CD4-positive, alpha-beta T cell treated with Interleukin-1 beta for 1 hour (primary cell): ENCODE results near the gene LMAN2.
"Not testable (repeated sequence)": the region's sequence is repeated elsewhere in the genome, so short reads cannot be mapped to it uniquely, and the experiment has no call there.

Experiments
- DNase-seq, 2 donors: peaks; one replicate each; pipeline ENCODE4 v3.0.0-alpha.2; 2020 to 2022

The LMAN2 gene

DNA sequence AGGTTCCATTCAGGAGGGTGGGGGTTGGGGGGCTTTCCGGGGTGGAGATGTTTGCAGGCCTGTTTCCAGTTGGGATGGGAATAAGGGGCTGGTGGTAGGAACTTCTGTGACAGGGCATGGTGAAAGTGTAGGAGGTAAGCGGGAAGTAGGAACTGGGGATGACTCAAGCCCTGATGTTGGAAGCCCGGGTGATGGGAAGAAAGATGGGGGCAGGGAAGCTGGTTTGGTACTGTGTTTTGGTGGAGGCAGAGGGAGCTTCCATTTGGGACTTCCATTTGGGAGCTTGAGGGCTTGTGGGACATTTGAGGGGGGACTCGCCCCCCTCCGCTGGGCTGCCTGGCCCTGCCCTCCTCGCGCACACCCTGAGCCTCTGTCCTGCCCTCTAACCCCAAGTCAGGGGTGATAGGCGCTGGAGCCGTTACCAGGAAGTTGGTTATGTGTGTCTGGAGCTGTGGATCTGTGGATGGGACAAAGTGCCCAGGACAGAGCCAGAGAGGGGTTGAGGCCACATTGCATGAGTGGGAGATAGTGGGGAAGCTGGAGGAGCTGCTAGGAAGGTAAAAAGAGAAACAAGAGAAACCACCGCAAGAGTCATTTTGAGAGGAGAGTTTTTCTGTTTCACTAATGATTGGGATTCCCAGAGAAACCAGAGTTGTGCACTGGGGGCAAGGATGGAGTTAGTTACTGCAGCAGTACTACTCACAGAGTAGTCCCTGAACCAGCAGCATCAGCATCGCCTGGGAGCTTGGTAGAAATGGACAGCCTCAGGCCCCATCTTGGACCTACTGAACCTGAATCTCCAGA, 12.9 kb upstream of the LMAN2 start:
- DNase-seq, result no peak

DNA sequence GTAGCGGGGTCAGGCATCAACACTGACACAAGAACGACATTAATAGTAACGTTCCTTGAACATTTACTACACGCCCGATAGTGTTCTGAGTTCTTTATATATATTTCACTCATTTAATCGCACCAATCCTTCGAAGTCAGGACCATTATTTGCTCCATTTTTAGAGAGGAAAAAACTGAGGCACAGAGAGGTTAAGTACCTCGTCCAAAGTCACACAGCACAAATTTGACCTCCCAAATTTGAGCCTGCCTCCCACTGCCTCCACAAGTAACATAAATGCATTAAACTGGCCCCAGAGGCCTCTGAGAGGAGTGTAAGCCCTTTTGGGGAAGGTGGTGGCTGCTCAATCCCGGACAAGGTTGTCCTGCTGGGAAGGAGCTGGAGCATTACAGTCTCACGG, 12.1 kb upstream of the LMAN2 start:
- DNase-seq, result no peak

DNA sequence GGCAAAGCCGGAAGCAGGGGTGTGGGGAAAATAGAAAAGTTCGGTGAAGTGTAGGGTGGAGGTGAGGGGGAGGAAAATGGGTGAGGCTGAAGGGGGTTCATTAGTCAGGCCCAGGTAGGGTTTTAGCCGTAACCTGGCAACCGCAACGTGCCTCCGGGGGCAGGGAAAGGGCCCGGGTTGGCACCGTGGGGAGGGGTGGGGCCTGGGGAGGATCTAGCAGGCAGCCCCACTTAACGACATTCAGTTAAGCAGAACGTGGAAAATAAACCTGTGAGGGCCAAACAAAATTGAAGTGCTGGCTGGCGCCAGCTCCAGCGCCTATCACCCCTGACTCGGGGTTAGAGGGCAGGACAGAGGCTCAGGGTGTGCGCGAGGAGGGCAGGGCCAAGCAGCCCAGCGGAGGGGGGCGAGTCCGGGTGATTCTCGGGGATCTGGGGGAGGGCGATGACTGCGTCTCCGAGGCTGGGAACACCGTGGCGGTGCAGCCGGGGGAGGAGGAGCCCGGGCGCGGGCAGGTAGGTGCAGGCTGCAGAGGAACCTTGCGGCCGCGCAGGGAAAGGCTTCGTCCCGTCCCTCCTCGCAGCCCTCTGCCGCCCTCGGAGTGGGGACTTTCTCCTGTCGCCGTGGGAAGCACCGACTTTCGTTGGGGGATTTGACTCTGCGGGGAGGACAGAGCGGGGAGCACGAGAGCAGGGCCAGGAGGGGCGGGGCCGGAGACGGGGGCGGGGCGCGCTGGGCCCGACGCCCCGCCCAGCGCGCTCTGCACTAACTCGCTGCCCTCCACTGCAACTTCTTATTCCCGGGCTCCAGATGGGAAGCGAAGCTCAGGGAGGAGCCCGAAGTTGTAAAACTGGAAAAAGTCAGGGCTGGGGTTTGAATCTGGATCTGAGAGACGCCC, 11.4 kb upstream of the LMAN2 start:
- peak; percentile 72 to 80 for DNase-seq

DNA sequence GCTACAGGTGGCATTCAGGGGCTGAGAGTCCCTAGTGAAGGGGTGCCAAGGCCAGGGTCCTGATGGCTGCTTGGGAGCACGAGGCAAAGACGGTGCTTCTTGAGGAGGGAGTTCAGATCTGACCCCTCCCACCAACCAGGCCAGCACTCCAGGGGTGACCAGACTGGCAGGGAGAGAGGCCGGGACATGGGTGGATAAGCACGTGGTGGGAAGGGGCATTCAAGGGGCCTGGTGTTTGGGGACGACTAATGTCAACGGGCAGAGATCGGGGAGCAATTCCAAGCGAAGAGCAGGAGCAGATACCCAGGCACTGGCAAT, 10.8 kb upstream of the LMAN2 start:
- no peak for DNase-seq

DNA sequence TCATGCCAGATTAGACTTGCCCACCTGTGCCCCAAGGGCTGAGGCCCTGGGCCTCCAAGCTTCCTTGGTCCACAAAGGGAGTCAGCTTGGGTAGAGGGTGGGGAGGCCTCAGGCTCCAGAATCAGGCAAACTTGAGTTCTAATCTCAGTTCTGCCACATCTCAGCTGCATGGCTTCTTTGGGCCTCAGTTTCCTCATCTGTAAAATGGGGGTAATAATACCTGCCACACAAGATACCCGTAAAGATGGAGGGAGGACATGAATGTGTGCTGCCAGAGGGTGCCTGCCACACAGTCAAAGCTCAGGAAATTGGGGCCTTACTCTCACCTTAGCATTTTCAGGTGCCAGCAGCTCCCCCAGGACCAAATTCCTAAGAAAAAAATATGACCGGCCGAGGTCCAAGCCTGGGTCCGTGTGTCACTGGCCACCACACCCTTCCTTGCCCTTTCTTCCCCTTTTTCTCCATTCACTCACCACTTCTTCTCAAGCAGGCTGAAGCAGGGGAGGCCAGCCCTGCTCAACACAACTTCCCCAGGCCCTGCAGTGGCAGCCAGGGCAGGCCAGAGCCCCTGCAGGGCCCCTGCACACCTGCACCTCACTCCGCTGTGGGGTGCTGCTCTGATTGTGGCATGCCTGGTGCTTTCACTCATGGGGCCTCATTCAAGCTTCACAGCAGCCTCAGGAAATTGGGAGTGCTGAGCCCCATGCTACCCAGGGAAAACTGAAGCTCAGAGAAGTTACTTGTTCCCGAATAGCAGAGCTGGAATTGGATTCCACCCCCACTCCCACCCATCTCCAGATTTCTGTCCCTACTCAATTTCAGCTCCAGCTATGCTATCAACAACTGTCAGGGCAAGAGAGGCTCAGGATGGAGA, 10.2 kb upstream of the LMAN2 start:
- peak in 1 of 2 donors; percentile 47 for DNase-seq

DNA sequence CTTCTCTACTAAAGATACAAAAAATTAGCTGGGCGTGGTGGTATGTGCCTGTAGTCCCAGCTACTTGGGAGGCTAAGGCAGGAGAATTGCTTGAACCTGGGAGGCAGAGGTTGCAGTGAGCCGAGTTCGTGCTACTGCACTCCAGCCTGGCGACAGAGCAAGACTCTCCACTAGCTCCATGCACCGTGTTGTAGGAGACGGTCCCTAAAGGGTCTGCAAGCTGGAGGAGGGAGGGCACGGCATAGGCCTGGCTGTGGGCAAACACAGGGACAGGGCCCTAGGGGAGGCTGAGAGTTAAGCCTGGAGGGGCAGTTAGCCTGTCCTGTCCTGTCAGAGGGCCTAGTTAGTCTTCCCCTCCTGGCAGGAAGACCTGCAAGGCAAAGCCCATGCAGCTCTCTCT, 9.3 kb upstream of the LMAN2 start:
- DNase-seq, result not testable (repeated sequence)

DNA sequence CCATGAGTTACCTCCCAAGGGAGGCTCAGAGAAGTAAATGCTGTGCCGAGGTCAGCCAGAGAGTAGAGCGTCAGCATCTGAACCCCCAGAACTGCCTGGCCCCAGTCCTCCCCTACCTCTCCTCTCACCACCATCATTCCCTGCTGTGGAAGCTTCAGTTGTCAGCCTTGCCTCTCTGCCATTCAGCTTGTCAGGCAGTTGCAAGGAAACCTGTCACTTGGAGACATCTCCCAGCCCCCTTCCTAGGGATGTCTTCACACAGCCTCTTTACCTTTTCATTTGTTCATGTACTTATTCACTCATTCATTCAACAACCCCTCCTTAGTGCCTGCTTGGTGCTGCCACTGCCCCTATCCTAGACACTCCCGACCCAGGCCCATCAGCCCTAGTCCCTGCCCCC, 8.4 kb upstream of the LMAN2 start:
- DNase-seq, result no peak

DNA sequence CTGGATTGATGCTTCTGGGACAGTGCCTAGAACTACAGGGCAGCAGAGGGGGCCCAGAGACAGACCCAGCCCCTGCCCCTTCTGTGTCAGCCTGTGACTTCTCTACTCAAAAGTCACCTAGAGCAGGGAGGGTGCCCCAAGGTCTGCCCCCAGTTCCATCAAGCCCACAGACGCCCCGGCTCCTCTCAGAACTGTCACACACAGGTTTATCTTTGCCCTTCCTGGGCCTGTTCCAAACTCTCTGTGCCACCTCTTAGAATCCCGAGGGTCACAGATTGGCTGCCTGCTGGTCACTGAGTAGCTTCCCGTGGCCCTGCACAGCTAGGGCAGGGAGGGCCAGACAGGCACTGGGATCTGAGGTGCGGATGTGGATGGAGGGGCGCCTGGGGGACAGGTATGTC, 8.0 kb upstream of the LMAN2 start:
- no peak for DNase-seq

DNA sequence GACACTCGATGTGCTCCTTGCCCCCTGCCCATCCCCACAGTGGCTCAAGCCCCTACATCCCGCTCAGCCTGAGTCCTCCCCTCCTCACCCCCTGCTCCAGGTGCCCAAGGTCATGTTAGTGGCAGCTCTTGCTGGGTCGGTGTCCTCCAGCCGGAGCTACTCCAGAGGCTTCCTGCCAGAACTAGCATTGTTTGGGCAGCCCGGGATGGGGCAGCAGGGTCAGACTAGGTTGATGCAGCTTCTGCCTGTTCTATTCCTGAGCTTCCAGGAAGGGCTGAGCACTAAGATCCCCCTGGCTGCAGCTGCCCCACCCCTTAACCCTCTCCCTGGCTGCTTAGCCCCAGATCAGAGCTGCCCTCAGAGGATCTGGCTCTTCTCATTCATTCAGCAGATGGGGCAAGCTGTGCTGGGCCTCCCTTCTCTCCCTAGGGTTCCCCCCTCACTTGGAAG, 6.9 kb upstream of the LMAN2 start:
- DNase-seq, result no peak

DNA sequence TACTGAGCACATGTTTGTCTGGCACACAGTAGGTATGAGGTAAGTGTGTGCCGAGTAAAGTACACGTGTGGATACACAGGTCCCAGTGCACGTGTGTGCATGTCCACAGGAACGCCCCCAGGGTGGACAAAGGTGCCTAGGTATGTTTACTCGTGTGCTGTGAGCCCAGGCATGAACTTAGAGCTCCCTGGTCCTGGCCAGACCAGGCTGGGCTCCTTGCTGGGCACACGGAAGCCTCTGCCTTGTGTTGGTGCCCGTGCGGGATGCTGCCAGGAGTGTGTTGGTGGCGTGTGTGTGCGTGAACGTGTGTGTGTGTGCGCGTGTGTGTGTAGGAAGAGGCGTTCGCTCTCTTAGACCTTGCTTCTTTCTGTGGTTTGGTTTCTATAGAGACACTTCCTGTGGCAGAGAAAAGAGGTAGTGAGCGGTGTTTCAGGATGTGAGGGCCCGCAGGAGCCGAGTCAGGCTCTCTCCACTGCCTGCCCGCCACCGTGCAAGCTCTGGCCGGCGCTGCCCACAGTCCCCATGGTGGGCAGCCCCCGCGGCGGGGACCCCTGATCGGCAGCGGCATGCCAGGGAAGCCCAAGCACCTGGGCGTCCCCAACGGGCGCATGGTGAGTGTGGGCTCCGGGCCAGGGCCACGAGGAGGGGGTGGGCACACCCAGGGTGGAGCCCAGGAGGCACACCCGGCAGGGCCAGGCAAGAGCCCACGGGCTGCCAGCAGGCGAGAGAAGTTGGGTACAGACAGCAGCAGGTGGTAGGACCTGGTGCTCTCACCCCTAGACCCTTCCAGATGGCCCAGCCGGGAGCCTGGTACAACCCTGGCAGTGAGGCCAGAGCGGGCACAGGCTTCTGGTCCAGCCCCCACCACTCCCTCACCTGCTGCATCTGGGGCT, 6.2 kb upstream of the LMAN2 start, which contains the start of gene RGS14:
RGS14 (plus strand) TSS at position 466 of the 893 bp plus-strand sequence; CDS start at position 567, 101 bp downstream.
- peak; percentile 84 to 86 for DNase-seq

DNA sequence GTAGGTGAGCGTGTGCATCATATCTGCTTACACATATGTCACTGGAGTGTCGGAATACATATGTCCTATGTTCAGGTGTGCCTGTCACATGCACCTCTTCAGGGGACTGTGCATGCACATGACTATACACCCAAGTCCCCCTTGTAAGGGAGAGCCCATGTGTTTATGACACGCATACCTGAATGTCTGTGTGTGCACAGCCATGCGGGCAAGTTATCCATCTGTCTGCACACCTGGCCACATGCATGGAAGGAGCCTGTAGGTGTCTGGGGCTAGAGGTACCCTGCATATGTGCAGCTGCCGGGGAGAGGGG, 5.6 kb upstream of the LMAN2 start:
- DNase-seq, result no peak

DNA sequence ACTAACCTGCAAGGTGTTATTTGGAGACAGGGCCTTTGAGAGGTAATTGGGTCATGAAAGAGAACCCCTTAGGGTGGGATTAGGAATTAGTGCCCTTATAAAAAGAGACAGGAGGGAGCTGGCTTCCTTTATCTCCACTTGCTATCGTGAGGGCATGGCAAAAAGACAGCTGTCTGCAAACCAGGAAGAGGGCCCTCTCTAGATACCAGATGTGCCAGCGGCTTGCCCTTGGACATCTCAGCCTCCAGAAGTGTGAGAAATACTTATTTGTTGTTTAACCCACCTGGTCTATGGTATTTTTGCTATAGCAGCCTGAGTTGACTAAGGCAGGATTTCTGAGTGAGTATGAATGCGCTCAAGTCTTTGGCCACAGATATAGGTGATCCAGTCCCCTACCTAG, 5.3 kb upstream of the LMAN2 start:
- no peak for DNase-seq

DNA sequence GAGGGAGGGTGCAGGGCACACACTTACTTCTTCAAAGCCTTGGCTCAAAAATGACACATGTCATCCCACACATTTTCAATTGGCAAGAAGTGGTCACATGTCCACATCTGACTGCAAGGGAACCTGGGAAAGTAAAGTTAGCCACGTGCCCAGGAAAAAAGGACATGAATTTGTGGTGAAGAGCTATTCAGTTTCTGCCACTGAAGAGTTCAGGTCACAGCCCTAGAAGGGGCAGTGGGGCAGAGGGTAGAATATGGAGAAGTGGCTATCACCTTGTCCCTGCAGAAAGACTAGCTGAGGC, 4.3 kb upstream of the LMAN2 start:
- no peak for DNase-seq

DNA sequence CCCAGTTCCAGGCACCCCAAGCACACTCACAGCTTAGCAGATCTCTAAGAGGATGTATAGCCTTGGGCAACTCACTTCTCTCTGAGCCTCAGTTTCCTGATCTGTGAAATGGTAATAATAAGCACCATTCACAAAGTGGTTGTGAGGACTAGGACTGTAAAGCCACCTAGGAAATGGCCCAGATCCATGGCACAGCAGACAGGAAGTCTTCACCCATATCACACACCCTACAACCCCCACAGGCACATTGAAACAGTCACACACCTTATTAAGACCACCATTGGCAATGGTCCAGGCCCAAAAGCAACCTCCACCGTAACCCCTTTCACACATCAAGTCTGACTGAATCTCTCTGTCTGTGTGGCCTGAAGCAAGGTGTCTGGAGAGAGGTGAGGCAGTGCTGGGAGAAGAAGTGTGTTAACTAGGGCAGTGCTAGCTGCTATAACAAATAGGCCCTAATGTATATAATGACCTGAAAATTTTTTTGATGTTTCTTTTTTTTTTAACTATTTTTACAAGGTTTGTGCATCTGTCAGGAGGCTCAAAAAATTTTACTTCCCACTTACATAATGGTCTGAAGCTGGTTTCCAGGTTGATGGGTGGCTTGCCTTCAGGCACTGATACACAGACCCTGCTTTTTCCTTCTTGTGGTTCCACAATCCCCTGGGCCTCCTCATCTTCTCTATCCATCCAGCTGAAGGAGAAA, 3.8 kb upstream of the LMAN2 start:
- no peak for DNase-seq

DNA sequence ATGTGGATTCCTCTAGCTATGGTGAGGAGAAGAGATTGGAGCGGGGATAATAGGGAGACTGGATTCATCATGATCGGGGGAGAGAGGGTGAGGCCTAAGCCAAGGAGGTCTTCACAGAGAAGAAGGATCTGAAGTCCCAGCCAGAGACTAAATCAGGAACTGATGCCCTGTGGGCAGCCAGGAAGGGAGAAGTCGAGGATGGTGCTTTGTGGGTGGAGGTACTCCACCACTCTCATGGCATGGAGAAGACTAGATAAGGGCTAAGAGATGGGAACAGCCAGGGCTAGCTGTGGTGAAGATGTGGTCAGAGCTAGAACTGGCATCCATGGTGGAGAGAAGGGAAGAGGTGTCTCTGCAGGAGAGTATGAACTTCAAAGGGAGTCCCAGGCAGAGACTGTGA, 3.2 kb upstream of the LMAN2 start:
- no peak for DNase-seq

DNA sequence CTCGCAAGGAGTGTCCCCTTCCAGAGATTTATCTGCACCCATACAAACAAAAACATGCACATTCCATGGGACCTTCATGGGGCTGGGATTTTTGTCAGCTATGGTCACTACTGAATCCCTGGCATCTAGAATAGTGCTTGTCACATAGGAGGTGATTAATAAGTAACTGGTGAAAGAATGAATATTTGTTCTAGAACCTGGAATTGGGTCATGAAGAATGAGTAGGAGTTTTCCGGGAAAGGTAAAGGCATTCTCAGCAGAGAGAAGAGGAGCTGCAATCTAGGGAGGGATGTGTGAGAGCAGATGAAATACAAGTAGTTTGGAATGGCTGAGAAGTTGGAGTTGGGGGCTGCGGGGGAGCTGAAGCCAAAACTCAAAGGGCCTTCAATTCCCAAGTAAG, 2.8 kb upstream of the LMAN2 start:
- DNase-seq, result no peak

DNA sequence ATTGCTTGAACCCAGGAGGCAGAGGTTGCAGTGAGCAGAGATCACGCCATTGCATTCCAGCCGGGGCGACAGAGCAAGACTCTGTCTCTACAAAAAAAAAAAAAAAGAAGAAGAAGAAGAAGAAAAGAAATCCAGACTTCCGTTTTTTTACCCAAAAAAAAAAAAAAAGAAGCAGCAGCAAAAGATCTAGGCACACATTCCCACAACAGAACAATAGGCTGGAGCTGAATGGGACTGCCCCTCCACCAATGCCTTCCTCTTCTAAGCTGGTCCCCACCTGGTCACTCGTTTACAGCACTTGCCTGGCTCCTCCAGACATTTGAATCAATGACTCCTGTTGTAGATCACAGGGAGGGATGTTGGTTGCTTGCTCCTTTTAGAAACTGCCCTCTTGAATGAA, 1.6 kb upstream of the LMAN2 start:
- no peak for DNase-seq

DNA sequence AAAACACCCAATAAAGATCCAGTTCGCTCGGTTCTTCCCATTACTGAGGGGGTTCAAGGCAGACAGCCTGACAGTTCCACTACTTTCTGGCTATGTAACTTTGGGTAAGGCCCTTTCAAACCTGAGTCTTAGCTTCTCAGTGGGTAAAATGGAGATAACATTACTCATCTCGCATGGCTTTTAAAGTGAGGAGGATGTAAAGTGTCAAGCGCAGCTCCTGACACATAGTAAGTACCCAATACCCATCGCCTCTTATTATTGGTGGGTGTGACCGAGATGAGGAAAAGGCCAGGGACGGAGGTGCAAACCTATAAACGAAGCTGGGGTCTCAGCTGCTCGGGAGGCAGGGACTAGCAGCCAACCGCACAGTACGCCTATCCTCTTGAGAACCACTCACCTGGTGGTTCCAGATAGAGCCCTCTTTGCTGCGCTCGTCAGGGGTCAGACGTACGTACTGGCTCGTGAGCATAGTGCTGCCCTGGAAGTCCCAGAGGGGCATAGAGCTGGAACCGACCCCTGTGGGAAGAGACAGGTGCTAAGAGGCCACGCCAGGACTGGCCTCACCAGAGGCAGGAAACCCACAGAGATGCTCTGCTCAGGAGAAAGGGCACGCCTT, 584 bp downstream of the LMAN2 start:
- DNase-seq, result no peak

DNA sequence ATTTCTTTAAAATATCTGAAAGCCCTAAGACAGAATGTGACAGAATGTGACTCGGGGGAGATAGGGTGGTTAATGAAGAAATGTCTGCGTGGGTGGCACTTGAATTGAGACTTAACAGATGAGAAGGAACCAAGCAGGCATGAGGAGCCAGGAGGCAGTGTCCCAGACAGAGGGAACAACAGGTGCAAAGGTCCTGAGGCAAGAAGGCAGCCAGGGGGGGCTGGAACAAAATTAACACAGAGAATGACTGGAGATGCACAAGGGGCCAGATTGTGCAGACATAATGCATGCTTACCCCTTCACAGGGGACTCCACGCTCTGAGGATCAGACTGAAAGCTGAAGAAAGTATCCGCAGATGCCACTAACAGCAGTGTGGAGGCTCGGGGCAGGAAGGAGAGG, 1.7 kb downstream of the LMAN2 start:
- no peak for DNase-seq

DNA sequence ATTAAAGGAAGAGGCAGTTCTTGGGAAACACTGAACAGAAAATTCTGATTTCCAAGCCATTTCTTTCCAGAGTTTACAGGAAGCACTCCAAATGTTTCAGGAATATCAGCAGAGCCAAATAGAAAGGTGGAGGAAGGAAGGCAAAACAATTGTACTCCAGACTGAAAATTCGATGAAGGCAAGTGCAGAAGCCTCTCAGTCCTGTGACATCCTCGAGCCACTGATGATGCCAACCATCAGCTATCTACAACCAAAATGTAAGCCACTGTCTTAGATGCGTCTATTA, 2.2 kb downstream of the LMAN2 start:
- no peak for DNase-seq

DNA sequence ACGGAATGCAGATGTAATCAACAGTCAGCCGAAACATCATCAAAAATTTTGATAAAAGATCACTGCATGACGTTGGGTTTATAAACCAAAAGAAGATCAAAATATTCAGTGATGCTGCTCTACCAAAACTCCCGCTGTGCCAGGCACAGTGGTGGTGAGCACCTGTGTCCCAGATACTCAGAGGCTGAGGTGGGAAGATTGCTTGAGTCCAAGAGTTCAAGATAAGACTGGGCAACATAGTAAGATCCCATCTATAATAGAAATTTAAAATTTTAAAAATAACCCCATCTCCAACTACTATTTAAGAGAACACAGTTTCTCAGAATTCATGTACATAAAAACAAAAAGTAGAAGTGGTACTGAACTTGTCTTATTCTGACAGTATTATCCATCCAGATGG, 3.8 kb downstream of the LMAN2 start:
- DNase-seq, result no peak

DNA sequence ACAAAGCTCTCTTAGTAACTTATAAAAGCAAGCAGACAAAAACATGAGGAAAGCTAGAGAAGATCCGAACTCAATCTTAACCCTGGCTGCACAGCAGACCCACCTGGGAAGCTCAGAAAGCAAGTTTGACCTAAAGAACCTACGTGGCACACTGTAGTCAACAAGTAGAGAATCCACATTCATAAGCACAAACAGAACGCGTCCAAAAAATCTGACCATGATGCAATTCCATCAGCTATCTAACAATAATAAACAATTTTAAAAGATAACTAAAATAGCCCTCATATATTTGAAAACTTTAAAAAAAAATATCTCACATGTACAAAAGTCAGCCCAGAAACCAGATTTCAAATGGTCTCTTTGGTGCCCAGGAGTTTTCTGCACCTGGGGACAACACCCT, 4.6 kb downstream of the LMAN2 start:
- no peak for DNase-seq
